Endothelial cell of hepatic sinusoid (primary cell): ENCODE measurements around the gene TLR8.
"Not testable (repeated sequence)": the region's sequence is repeated elsewhere in the genome, so short reads cannot be mapped to it uniquely, and the experiment has no call there.

Experiments
- in situ Hi-C: cut with HindIII; loops from 2 replicates; pipeline ENCODE4 v1.10.0; 2017; ENCODE audit warnings: low sequenced_read_pairs

The TLR8 gene

DNA sequence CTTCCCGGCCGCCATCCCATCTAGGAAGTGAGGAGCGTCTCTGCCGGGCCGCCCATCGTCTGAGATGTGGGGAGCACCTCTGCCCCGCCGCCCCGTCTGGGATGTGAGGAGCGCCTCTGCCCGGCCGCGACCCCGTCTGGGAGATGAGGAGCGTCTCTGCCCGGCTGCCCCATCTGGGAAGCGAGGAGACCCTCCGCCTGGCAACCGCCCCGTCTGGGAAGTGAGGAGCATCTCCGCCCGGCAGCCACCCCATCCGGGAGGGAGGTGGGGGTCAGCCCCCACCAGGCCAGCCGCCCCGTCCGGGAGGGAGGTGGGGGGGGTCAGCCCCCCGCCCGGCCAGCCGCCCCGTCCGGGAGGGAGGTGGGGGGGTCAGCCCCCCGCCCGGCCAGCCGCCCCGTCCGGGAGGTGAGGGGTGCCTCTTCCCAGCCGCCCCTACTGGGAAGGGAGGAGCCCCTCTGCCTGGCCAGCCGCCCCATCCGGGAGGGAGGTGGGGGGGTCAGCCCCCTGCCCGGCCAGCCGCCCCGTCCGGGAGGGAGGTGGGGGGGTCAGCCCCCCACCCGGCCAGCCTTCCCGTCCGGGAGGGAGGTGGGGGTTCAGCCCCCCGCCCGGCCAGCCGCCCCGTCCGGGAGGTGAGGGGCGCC, 56.9 kb downstream of the TLR8 start:
- in situ Hi-C loops = not testable (repeated sequence)

DNA sequence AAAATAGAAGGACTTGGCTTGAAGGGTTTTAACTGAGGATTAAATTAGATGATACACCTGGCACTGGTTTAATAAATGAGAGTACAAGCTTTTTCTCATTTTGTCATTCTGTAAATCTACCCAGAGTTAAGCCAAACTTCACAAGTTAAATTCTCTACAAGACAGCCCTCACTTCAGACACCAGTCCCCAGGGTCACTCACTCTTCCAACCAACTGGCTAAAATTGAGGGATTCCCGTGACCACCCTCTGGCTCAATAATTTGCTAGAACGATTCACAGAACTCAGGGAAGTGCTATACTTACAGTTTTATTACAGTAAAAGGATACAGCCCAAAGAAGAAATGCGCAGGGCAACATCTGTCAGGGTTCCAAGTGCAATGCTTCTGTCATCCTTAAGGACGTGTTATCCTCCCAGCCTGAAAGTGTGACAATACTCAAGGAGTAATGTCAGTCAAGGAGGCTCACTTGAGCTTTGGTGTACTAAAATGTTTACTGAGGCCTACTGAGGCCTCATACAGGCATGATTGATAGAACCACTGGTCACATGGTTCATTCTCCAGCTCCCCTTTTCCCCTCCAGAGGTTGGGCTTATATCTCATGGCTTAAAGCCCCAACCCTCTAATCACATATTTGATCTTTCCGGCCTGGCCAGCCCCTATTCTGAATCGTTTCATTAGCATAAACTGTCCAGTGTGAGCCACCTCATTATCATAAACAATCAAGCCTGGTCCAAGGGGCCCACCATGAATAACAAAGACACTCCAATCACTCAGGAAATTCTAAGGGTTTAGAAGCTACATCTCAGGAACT, 58.9 kb downstream of the TLR8 start:
- in situ Hi-C loops = no loop called here

DNA sequence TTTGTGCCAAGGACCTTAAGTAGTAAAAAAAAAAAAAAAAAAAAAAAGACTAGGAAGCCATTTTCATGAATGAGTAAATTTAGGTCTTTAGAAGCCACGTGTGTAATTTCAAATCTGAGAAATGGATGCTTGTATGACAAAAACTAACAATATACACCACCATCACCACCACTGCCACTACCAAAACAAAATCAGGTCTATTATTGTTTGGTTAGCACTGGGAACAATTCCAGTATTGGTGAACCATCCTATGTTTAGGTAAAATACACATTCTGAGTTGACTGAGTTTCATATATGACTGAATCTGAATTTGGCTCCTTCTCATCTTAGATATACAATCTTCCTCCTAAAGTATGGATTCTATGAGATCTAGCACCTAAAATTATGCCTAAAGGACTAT, 59.7 kb downstream of the TLR8 start:
- in situ Hi-C loops = no loop called here

DNA sequence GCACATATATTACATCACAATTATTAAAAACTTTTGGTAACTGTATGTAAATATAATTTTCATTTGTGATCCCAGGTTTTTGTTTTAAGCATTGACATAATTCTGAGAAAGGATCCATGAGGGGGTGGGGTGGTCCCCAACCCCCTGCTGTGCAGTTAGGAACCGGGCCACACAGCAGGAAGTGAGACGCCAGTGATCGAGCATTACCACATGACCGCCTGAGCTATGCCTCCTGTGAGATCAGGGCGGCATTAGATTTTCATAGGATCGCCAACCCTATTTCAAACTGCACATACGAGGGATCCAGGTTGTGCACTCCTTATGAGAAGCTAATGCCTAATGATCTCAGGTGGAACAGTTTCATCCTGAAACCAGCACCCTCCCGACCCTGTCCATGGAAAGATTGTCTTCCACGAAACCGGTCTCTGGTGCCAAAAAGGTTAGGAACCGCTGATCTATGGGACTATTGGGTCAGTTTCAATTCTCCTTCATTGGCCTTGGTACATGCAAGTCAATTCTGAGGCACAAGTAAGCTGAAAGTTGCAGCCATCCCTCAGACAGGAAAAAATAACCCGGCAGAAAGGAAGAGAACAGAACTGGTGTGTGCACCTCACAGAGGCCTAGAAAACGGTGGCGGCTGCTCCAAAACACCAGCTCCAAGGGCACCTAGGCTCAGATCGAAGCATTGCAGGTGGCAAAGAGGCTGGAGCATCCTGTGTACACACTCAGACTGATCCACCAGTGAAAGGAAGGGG, 61.5 kb downstream of the TLR8 start:
- in situ Hi-C loops = no loop called here

DNA sequence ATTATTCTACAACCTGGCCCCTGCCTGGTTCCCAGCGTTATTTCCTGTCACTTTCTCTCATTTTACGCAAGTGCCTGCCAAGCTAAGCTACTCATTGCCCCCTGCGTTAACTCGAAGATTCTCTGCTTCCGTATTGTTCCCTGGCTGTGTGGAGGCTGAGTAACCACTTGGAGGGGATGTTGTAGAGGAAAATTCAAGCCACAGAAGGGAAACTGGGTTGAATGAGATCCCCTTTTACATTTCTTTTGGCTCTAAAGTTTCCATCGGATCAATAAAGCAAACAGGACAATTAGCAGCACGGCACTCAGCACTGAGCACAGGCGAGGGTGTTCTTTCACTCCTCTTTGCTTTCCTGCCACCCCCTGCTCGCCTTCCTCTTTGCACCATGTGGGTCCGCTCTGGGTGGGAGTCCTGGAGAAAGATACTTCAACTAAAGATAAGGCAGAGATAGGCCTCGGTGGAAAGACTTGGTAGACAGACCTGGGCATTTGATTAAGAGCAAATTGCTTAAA, 64.3 kb downstream of the TLR8 start:
- in situ Hi-C loops = no loop called here

DNA sequence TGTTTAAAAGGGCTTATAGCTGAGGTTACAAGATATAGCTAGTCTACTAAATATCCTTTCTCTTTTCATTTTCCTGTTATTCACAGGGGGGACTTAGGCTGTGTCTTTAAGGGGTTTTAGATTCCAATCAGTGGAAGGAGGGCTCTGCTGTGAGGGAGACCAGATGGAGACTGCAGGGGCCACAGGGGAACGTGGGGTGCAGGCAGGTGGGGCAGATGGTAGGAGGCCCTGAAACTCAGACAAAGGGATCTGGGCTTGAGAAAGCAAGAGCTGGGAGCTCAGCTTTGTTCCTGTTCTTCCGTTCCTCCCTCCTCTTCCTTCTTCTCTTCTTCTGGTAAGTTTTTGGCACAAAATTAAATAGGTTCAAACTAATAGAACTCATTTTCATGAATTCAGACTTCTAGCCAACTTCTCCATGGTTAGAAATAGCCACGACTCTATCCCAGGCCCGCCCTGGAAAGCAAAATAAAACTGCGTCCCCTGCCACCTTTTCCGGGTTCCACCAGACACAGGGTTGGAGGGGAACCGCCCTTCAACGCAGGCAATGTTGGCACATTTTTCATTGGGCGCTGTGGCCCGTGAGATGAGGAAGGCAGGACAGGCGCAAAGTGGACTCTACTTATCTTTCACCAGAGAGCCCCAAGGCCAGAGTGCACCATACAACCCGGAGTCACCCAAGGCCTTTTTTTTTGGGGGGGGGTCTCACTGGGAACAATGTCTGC, 65.0 kb downstream of the TLR8 start:
- in situ Hi-C loops = no loop called here

DNA sequence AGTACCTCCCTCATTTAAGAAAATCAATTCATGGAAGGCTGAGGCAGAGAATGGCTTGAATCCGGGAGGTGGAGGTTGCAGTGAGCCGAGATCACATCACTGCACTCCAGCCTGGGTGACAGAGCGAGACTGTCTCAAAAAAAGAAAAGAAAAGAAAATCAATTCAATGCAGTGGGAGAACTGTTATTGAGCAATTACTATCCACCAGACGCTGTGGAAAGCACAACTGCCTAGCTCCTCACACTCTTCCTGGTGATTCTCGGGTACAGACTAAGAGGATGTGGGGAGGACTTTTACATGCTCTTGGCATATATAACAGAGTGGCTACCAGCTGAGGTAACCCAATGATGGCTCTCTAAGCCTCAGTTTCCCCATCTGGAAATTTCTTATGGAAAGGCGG, 65.8 kb downstream of the TLR8 start:
- in situ Hi-C loops = no loop called here
